ENCODE results near the gene IGLL5.
A peak's percentile ranks its signal among the peaks of the same experiment; 100 is the strongest.
"Not testable (repeated sequence)": the region's sequence is repeated elsewhere in the genome, so short reads cannot be mapped to it uniquely, and the experiment has no call there.

Gene IGLL5

DNA sequence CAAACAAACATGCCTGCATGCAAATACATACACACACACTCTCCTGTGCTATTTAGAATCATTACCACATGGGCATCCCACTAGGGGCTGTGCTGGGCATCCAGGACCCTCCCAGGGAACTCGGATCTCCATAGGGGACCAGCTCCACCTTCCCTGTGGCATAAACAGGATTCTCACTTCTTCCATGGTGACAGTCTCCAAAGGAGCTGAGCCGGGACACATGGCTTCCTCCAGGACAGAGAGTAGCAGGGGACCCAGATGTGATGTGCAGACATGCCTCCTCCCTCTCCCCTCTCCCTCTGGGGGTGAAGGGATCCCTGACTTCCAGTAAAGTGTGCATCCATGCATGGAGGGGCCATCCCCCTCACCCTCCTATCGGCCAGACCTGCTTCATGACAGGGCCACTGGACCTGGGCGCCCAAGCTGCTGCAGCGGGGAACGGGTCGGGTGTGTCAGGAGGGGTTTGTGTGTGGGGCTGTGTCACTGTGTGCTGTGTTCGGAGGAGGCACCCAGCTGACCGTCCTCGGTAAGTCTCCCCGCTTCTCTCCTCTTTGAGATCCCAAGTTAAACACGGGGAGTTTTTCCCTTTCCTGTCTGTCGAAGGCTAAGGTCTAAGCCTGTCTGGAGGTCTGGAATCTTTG, 33.4 kb downstream of the IGLL5 start:
- Histone ChIP-seq H3K23ac (ENCODE audit: low read length in 2 of 2) (no peak overlapping the region), H3K36me3 (ENCODE audit: control insufficient read depth in 1 of 2, insufficient read depth in 2 of 2, low read depth in 1 of 2, low read length in 2 of 2) (no peaks in the 10 kb centered on the region), H3K9me3 (ENCODE audit: control insufficient read depth, low read length) (peaks cover 3% of the 10 kb centered on the region), H3K4ac (ENCODE audit: low read depth in 1 of 2, low read length in 2 of 2) (no peak overlapping the region), H3K9ac (ENCODE audit: low read length) (no peak overlapping the region), H3K14ac (ENCODE audit: low read length in 2 of 2) (no peak overlapping the region), H3K4me2 (ENCODE audit: low read length, poor library complexity, severe bottlenecking) (no peak overlapping the region), H2BK120ac (ENCODE audit: low read depth, low read length) (no peak overlapping the region), H3K27ac (ENCODE audit: low read length, poor library complexity, severe bottlenecking) (no peak overlapping the region), H3K27me3 (ENCODE audit: control insufficient read depth in 1 of 2, insufficient read depth in 1 of 2, low read length in 2 of 2) (peaks cover 0 to 56% of the 10 kb centered on the region in 2 experiments), H3K18ac (ENCODE audit: low read depth in 1 of 2, low read length in 2 of 2) (no peak overlapping the region), H4K91ac (ENCODE audit: low read length) (peak overlapping the region; percentile 27), H3K4me1 (ENCODE audit: control insufficient read depth, insufficient read depth, low read depth, low read length) (no peaks in the 10 kb centered on the region), H4K8ac (ENCODE audit: low read length) (no peak overlapping the region), H2BK12ac (ENCODE audit: low read length in 2 of 2) (no peak overlapping the region), H2BK5ac (ENCODE audit: low read depth, low read length, poor library complexity, severe bottlenecking) (no peak overlapping the region), H3K79me1 (replicated peaks; ENCODE audit: low read length, poor library complexity, severe bottlenecking) (no peaks in the 10 kb centered on the region), H2BK15ac (ENCODE audit: low read depth, poor library complexity, severe bottlenecking) (no peak overlapping the region), H3K4me3 (ENCODE audit: insufficient read depth in 1 of 2, low read depth in 1 of 2, low read length in 2 of 2) (peak overlapping the region in 1 of 2 experiments; percentile 18), H2AFZ (ENCODE audit: low read depth, low read length) (no peak overlapping the region), H2AK5ac (ENCODE audit: low read length, severe bottlenecking) (no peak overlapping the region)
- DNase-seq = no peak
- 75% methylated on average over 13 of the region's 13 CpGs for WGBS

GRCh38 chr22:22921575-22921974, 34.0 kb downstream of the IGLL5 start:
- no peak overlapping the region for H3K14ac ChIP-seq (ENCODE audit: low read length in 2 of 2)
- no peaks in the 10 kb centered on the region for H3K36me3 ChIP-seq (ENCODE audit: control insufficient read depth in 1 of 2, insufficient read depth in 2 of 2, low read depth in 1 of 2, low read length in 2 of 2)
- H3K9me3 ChIP-seq (ENCODE audit: control insufficient read depth, low read length) = peaks cover 3% of the 10 kb centered on the region
- 71% methylated on average over 8 of the region's 8 CpGs for WGBS
- no peak overlapping the region for H2AFZ ChIP-seq (ENCODE audit: low read depth, low read length)
- H3K27ac ChIP-seq (ENCODE audit: low read length, poor library complexity, severe bottlenecking) = no peak overlapping the region
- H3K27me3 ChIP-seq (ENCODE audit: control insufficient read depth in 1 of 2, insufficient read depth in 1 of 2, low read length in 2 of 2) = peaks cover 0 to 57% of the 10 kb centered on the region in 2 experiments
- no peak overlapping the region for H2AK5ac ChIP-seq (ENCODE audit: low read length, severe bottlenecking)
- no peak overlapping the region for H3K4ac ChIP-seq (ENCODE audit: low read depth in 1 of 2, low read length in 2 of 2)
- H2BK12ac ChIP-seq (ENCODE audit: low read length in 2 of 2) = no peak overlapping the region
- H3K23ac ChIP-seq (ENCODE audit: low read length in 2 of 2) = no peak overlapping the region
- no peak overlapping the region for H2BK120ac ChIP-seq (ENCODE audit: low read depth, low read length)
- H3K4me2 ChIP-seq (ENCODE audit: low read length, poor library complexity, severe bottlenecking) = no peak overlapping the region
- no peak overlapping the region for H4K8ac ChIP-seq (ENCODE audit: low read length)
- DNase-seq = no peak
- H3K9ac ChIP-seq (ENCODE audit: low read length) = no peak overlapping the region
- no peak overlapping the region for H3K4me3 ChIP-seq (ENCODE audit: insufficient read depth in 1 of 2, low read depth in 1 of 2, low read length in 2 of 2)
- H3K4me1 ChIP-seq (ENCODE audit: control insufficient read depth, insufficient read depth, low read depth, low read length) = no peaks in the 10 kb centered on the region
- no peak overlapping the region for H3K18ac ChIP-seq (ENCODE audit: low read depth in 1 of 2, low read length in 2 of 2)
- H4K91ac ChIP-seq (ENCODE audit: low read length) = no peak overlapping the region
- H3K79me1 ChIP-seq (replicated peaks; ENCODE audit: low read length, poor library complexity, severe bottlenecking) = no peaks in the 10 kb centered on the region
- H2BK15ac ChIP-seq (ENCODE audit: low read depth, poor library complexity, severe bottlenecking) = no peak overlapping the region
- no peak overlapping the region for H2BK5ac ChIP-seq (ENCODE audit: low read depth, low read length, poor library complexity, severe bottlenecking)

GRCh38 chr22:22922092-22922953, 34.7 kb downstream of the IGLL5 start:
- H3K23ac ChIP-seq (ENCODE audit: low read length in 2 of 2); H3K4me1 ChIP-seq (ENCODE audit: control insufficient read depth, insufficient read depth, low read depth, low read length); H3K18ac ChIP-seq (ENCODE audit: low read depth in 1 of 2, low read length in 2 of 2); H2BK15ac ChIP-seq (ENCODE audit: low read depth, poor library complexity, severe bottlenecking); H3K79me1 ChIP-seq (replicated peaks; ENCODE audit: low read length, poor library complexity, severe bottlenecking); H3K9me3 ChIP-seq (ENCODE audit: control insufficient read depth, low read length); H3K4me3 ChIP-seq (ENCODE audit: insufficient read depth in 1 of 2, low read depth in 1 of 2, low read length in 2 of 2); H3K4ac ChIP-seq (ENCODE audit: low read depth in 1 of 2, low read length in 2 of 2); H2BK5ac ChIP-seq (ENCODE audit: low read depth, low read length, poor library complexity, severe bottlenecking); H3K9ac ChIP-seq (ENCODE audit: low read length); H2BK12ac ChIP-seq (ENCODE audit: low read length in 2 of 2); H2AFZ ChIP-seq (ENCODE audit: low read depth, low read length); H2AK5ac ChIP-seq (ENCODE audit: low read length, severe bottlenecking); H4K91ac ChIP-seq (ENCODE audit: low read length); H3K14ac ChIP-seq (ENCODE audit: low read length in 2 of 2); H2BK120ac ChIP-seq (ENCODE audit: low read depth, low read length); H4K8ac ChIP-seq (ENCODE audit: low read length); H3K27ac ChIP-seq (ENCODE audit: low read length, poor library complexity, severe bottlenecking); H3K4me2 ChIP-seq (ENCODE audit: low read length, poor library complexity, severe bottlenecking); H3K36me3 ChIP-seq (ENCODE audit: control insufficient read depth in 1 of 2, insufficient read depth in 2 of 2, low read depth in 1 of 2, low read length in 2 of 2); DNase-seq: not testable (repeated sequence)
- H3K27me3 ChIP-seq (ENCODE audit: control insufficient read depth in 1 of 2, insufficient read depth in 1 of 2, low read length in 2 of 2) = peaks cover 0 to 58% of the 10 kb centered on the region in 2 experiments
- 72% methylated on average over 13 of the region's 16 CpGs for WGBS

- Histone ChIP-seq H2BK12ac (ENCODE audit: low read length in 2 of 2) (no peak overlapping the region), H3K14ac (ENCODE audit: low read length in 2 of 2) (no peak overlapping the region), H3K4ac (ENCODE audit: low read depth in 1 of 2, low read length in 2 of 2) (no peak overlapping the region), H2AK5ac (ENCODE audit: low read length, severe bottlenecking) (no peak overlapping the region), H3K79me1 (replicated peaks; ENCODE audit: low read length, poor library complexity, severe bottlenecking) (no peaks in the 10 kb centered on the region), H3K9me3 (ENCODE audit: control insufficient read depth, low read length) (peaks cover 3% of the 10 kb centered on the region), H3K23ac (ENCODE audit: low read length in 2 of 2) (no peak overlapping the region), H3K18ac (ENCODE audit: low read depth in 1 of 2, low read length in 2 of 2) (no peak overlapping the region), H3K9ac (ENCODE audit: low read length) (no peak overlapping the region), H3K4me3 (ENCODE audit: insufficient read depth in 1 of 2, low read depth in 1 of 2, low read length in 2 of 2) (no peak overlapping the region), H3K4me2 (ENCODE audit: low read length, poor library complexity, severe bottlenecking) (no peak overlapping the region), H4K8ac (ENCODE audit: low read length) (no peak overlapping the region), H2BK5ac (ENCODE audit: low read depth, low read length, poor library complexity, severe bottlenecking) (no peak overlapping the region), H3K4me1 (ENCODE audit: control insufficient read depth, insufficient read depth, low read depth, low read length) (no peaks in the 10 kb centered on the region), H2BK15ac (ENCODE audit: low read depth, poor library complexity, severe bottlenecking) (no peak overlapping the region), H4K91ac (ENCODE audit: low read length) (no peak overlapping the region), H3K27ac (ENCODE audit: low read length, poor library complexity, severe bottlenecking) (no peak overlapping the region), H2AFZ (ENCODE audit: low read depth, low read length) (no peak overlapping the region), H2BK120ac (ENCODE audit: low read depth, low read length) (no peak overlapping the region), H3K27me3 (ENCODE audit: control insufficient read depth in 1 of 2, insufficient read depth in 1 of 2, low read length in 2 of 2) (peaks cover 0 to 53% of the 10 kb centered on the region in 2 experiments), H3K36me3 (ENCODE audit: control insufficient read depth in 1 of 2, insufficient read depth in 2 of 2, low read depth in 1 of 2, low read length in 2 of 2) (no peaks in the 10 kb centered on the region)
- DNase-seq = no peak
- WGBS = 85% methylated on average over 2 of the region's 4 CpGs
Observed at GRCh38 chr22:22922954-22923319, 35.3 kb downstream of the IGLL5 start.

Measured in mesenchymal stem cell (in vitro differentiated cells and primary cell).